HepG2 (cell line): Measurements from ENCODE around the gene GPS1. TPM values are rescaled to one million over a fixed set of nuclear protein-coding genes. Genes with fewer than 3 reads are reported as not detected.

Source experiments
- AHDC1 ChIP-seq: sonication (generic); formaldehyde crosslinking; IDR thresholded peaks from 2 replicates; pipeline ENCODE4 v1.5.1; 2020; ENCODE audit warnings: mild to moderate bottlenecking, missing genetic modification reagents, borderline replicate concordance
- CBX5 ChIP-seq: sonication (generic); formaldehyde crosslinking; IDR thresholded peaks from 2 replicates; pipeline ENCODE4 v1.4.0; 2020; ENCODE audit warnings: missing genetic modification reagents, borderline replicate concordance
- ERF ChIP-seq: IDR thresholded peaks from 2 replicates; pipeline ENCODE4 v1.6.1; 2018; ENCODE audit warnings: missing biosample characterization, missing genetic modification reagents
- FOSL2 ChIP-seq: sonication (generic); formaldehyde crosslinking; IDR thresholded peaks from 2 replicates; pipeline ENCODE4 v1.4.0; 2020; ENCODE audit warnings: missing genetic modification reagents
- NFRKB ChIP-seq: fragments of 450-650 bp; IDR thresholded peaks from 2 replicates; pipeline ENCODE4 v1.6.1; 2017
- PRDM4 ChIP-seq: sonication (generic); formaldehyde crosslinking; IDR thresholded peaks from 2 replicates; pipeline ENCODE4 v1.9.0; 2021; ENCODE audit warnings: missing genetic modification reagents, borderline replicate concordance
- PRMT3 ChIP-seq: sonication (generic); formaldehyde crosslinking; IDR thresholded peaks from 2 replicates; pipeline ENCODE4 v1.8.1; 2022; ENCODE audit warnings: low read depth, mild to moderate bottlenecking, moderate library complexity, missing genetic modification reagents, borderline replicate concordance
- RELA ChIP-seq: sonication (generic); formaldehyde crosslinking; IDR thresholded peaks from 2 replicates; pipeline ENCODE4 v1.4.0; 2020; ENCODE audit warnings: missing genetic modification reagents
- SAFB2 ChIP-seq: sonication (generic); formaldehyde crosslinking; IDR thresholded peaks from 2 replicates; pipeline ENCODE4 v1.5.1; 2020; ENCODE audit warnings: missing genetic modification reagents, low read depth, mild to moderate bottlenecking, borderline replicate concordance
- ZFP90 ChIP-seq: sonication (generic); formaldehyde crosslinking; IDR thresholded peaks from 2 replicates; pipeline ENCODE4 v1.8.0; 2022; ENCODE audit warnings: missing genetic modification reagents, mild to moderate bottlenecking, inconsistent platforms, borderline replicate concordance
- ZNF558 ChIP-seq: sonication (generic); formaldehyde crosslinking; IDR thresholded peaks from 2 replicates; pipeline ENCODE4 v1.9.0; 2022; ENCODE audit warnings: mild to moderate bottlenecking, missing genetic modification reagents, borderline replicate concordance
- ZNF687 ChIP-seq: sonication (generic); formaldehyde crosslinking; IDR thresholded peaks from 2 replicates; pipeline ENCODE4 v1.5.1; 2020; ENCODE audit warnings: mild to moderate bottlenecking, missing genetic modification reagents, moderate library complexity
- ZNF850 ChIP-seq: sonication (generic); formaldehyde crosslinking; conservative IDR thresholded peaks from 2 replicates; pipeline ENCODE4 v1.9.0; 2021; ENCODE audit warnings: mild to moderate bottlenecking, missing genetic modification reagents
- polyA plus RNA-seq, 8 experiments: library from polyadenylated mRNA; depleted of rRNA in 3 of 8; stranded (reverse) in 7 of 8; unstranded in 1 of 8; fragments of >200 nt; fragmentation: Illumina TruSeq in 4 of 8; extraction: Trizol in 4 of 8; gene quantifications; 2 replicates each; pipeline versions ENCODE4 v1.2.1 to v1.2.3, GENCODE V29; 2011 to 2016; ENCODE audit warnings: low read depth in 4 of 8, missing spikeins in 1 of 8, mixed read lengths in 1 of 8; ENCODE audit not compliant: insufficient read depth in 1 of 8
- total RNA-seq, 5 experiments: library from RNA; depleted of rRNA; stranded (reverse); fragments of >200 nt; fragmentation: Illumina TruSeq; extraction: Trizol; gene quantifications; 2 replicates each; pipeline ENCODE4 v1.2.3, GENCODE V29; 2016; ENCODE audit warnings: low read depth in 1 of 5

GPS1 gene
- total and polyA plus RNA-seq, 2 of the 13 experiments (the other 11 are each of a cell fraction or from before 2014, with no cell fraction given): 124 to 128 TPM

GRCh38 chr17:82103553-82104451, 52.1 kb downstream of the GPS1 start (continued):
- TF ChIP-seq NFRKB: no peak
- TF ChIP-seq CBX5 (CRISPR knock-in tag): peak; percentile 82; the same call in 1 of the 2 replicates
- no peak for TF ChIP-seq PRDM4 (CRISPR knock-in tag)
- TF ChIP-seq ZFP90 (CRISPR knock-in tag): peak; percentile 80; the same call in 1 of the 2 replicates
- no peak for TF ChIP-seq ZNF850 (CRISPR knock-in tag)
- peak; percentile 67 for TF ChIP-seq SAFB2 (CRISPR knock-in tag)
- peak; percentile 87 for TF ChIP-seq ERF (CRISPR knock-in tag)
- 0 out of 2 replicates have a peak, but pooled peaks have one; percentile 64 for TF ChIP-seq FOSL2 (CRISPR knock-in tag)
- peak; percentile 79; the same call in 1 of the 2 replicates for TF ChIP-seq ZNF558 (CRISPR knock-in tag)
- TF ChIP-seq ZNF687: peak; percentile 99
- TF ChIP-seq PRMT3 (CRISPR knock-in tag): no peak
- no peak; the same call in 1 of the 2 replicates for TF ChIP-seq AHDC1 (CRISPR knock-in tag)
- TF ChIP-seq RELA (CRISPR knock-in tag): no peak
